Keratinocyte (primary cell): ENCODE results near the gene IGFBP1. TPM values are rescaled to one million over a fixed set of nuclear protein-coding genes. Genes with fewer than 3 reads are reported as not detected.

Source experiments
- DNase-seq: peaks from one replicate; pipeline ENCODE4 v3.0.0-alpha.2; 2011; ENCODE audit warnings: low read depth, missing footprints, low spot score
- FAIRE-seq: peaks from 2 replicates; lab custom pipeline; 2011; peaks lifted over from hg19 to GRCh38; lab: Jason Lieb, UNC
- H2AFZ ChIP-seq: 2 replicates; pipeline ENCODE4 v1.6.0; 2012; ENCODE audit warnings: low read length, control low read depth, inconsistent platforms; ENCODE audit not compliant: control insufficient read depth
- H3K27ac ChIP-seq: 2 replicates; pipeline ENCODE4 v1.5.1; 2011; ENCODE audit warnings: low read length; ENCODE audit not compliant: control insufficient read depth, insufficient read depth
- H3K27me3 ChIP-seq: 3 replicates; pipeline ENCODE4 v1.6.0; 2011; ENCODE audit warnings: low read length; ENCODE audit not compliant: control insufficient read depth, insufficient read depth; ENCODE audit errors: extremely low read depth
- H3K36me3 ChIP-seq, 2 experiments: 2 replicates in 1 of 2; 3 replicates in 1 of 2; pipeline ENCODE4 v1.5.1; 2011; ENCODE audit warnings: low read length in 2 of 2, mild to moderate bottlenecking in 1 of 2; ENCODE audit not compliant: control insufficient read depth in 2 of 2, insufficient read depth in 2 of 2; ENCODE audit errors: extremely low read depth in 1 of 2
- H3K4me1 ChIP-seq: 3 replicates; pipeline ENCODE4 v1.5.1; 2011; ENCODE audit warnings: low read length; ENCODE audit not compliant: control insufficient read depth, insufficient read depth; ENCODE audit errors: extremely low read depth
- H3K4me2 ChIP-seq: 3 replicates; pipeline ENCODE4 v1.6.0; 2011; ENCODE audit warnings: low read depth, low read length; ENCODE audit not compliant: control insufficient read depth, insufficient read depth; ENCODE audit errors: extremely low read depth
- H3K4me3 ChIP-seq, 3 experiments: fragments of 200-600 bp in 1 of 3; sonication (generic) in 1 of 3; 2 replicates in 2 of 3; 3 replicates in 1 of 3; pipeline ENCODE4 v1.5.1; 2011 to 2016; ENCODE audit warnings: low read length in 3 of 3, mild to moderate bottlenecking in 3 of 3, control low read depth in 2 of 3, inconsistent platforms in 1 of 3, low read depth in 1 of 3, mixed read lengths in 1 of 3, mixed run types in 1 of 3, moderate library complexity in 1 of 3; ENCODE audit not compliant: control insufficient read depth in 2 of 3, insufficient read depth in 2 of 3; ENCODE audit errors: extremely low read depth in 1 of 3
- H3K79me2 ChIP-seq: 2 replicates; pipeline ENCODE4 v1.6.0; 2012; ENCODE audit warnings: low read length; ENCODE audit not compliant: control insufficient read depth, insufficient read depth
- H3K9ac ChIP-seq: 3 replicates; pipeline ENCODE4 v1.6.0; 2011; ENCODE audit warnings: low read length; ENCODE audit not compliant: control insufficient read depth, insufficient read depth; ENCODE audit errors: extremely low read depth
- H3K9me1 ChIP-seq: 3 replicates; pipeline ENCODE4 v1.6.0; 2011; ENCODE audit warnings: low read length; ENCODE audit not compliant: control insufficient read depth, insufficient read depth; ENCODE audit errors: extremely low read depth
- H3K9me3 ChIP-seq: 2 replicates; pipeline ENCODE4 v1.5.1; 2012; ENCODE audit warnings: low read depth, low read length; ENCODE audit not compliant: control insufficient read depth
- H4K20me1 ChIP-seq: 3 replicates; pipeline ENCODE4 v1.6.0; 2011; ENCODE audit warnings: low read length; ENCODE audit not compliant: control insufficient read depth, insufficient read depth; ENCODE audit errors: extremely low read depth
- CTCF ChIP-seq, 3 experiments: IDR thresholded peaks in 1 of 3; conservative IDR thresholded peaks in 1 of 3; optimal IDR thresholded peaks in 1 of 3; 2 replicates in 2 of 3; 3 replicates in 1 of 3; pipeline versions ENCODE3 to v1.5.1; 2011; ENCODE audit warnings: low read length in 3 of 3, mild to moderate bottlenecking in 3 of 3, moderate library complexity in 2 of 3, control low read depth in 1 of 3, inconsistent platforms in 1 of 3; ENCODE audit not compliant: insufficient read depth in 2 of 3; ENCODE audit errors: extremely low read depth in 1 of 3
- EZH2 ChIP-seq: IDR thresholded peaks from one replicate; pipeline ENCODE4 v1.6.1; 2012; ENCODE audit warnings: inconsistent platforms, mild to moderate bottlenecking, low read length, moderate library complexity
- dilution Hi-C: fragments of 300-500 bp; cut with MboI; formaldehyde crosslinking; loops from one replicate; pipeline ENCODE4 v1.7.0; 2020; ENCODE audit warnings: low sequenced_read_pairs; ENCODE audit not compliant: extremely low pct_ligation_motif_present
- polyA plus RNA-seq, 5 experiments: library from polyadenylated mRNA; depleted of rRNA in 3 of 5; stranded (reverse) in 3 of 5; stranded (forward) in 1 of 5; unstranded in 1 of 5; fragments of >200 nt; gene quantifications; 1 replicate in 1 of 5; 2 replicates in 3 of 5; 3 replicates in 1 of 5; pipeline versions ENCODE4 v1.2.1 to v1.2.3, GENCODE V29; 2011 to 2012; ENCODE audit warnings: missing spikeins in 2 of 5, low read depth in 1 of 5, low replicate concordance in 1 of 5

The IGFBP1 gene
- polyA plus RNA-seq, 1 donor (not counting 4 experiments of a cell fraction or from before 2014, with no cell fraction given): not detected

GRCh38 chr7:45890902-45891461 lies 2.7 kb downstream of the IGFBP1 start:
- FAIRE-seq (no peak), DNase-seq (no peak)
- Histone ChIP-seq H3K4me1 (peaks cover 5% of the 10 kb centered on the region), H4K20me1 (no peaks in the 10 kb centered on the region), H3K9me1 (no peaks in the 10 kb centered on the region), H3K9me3 (no peaks in the 10 kb centered on the region), H2AFZ (no peak overlapping the region), H3K79me2 (no peaks in the 10 kb centered on the region), H3K9ac (no peak overlapping the region), H3K4me3 (no peak overlapping the region), H3K27ac (no peak overlapping the region), H3K4me2 (no peak overlapping the region), H3K27me3 (peaks cover 30% of the 10 kb centered on the region), H3K36me3 (no peaks in the 10 kb centered on the region)
- TF ChIP-seq CTCF (optimal IDR thresholded peaks at IDR 0.05 in 1 of 3, IDR thresholded peaks at IDR 0.05 in 1 of 3, conservative IDR thresholded peaks at IDR 0.05 in 1 of 3; ENCODE audit: extremely low read depth in 1 of 3, insufficient read depth in 2 of 3, low read length in 3 of 3) (peak in 2 of 3 experiments; percentile 36 to 43), EZH2 (no peak)
- dilution Hi-C loops: no loop called here

- H2AFZ ChIP-seq: no peak overlapping the region
- H3K9ac ChIP-seq: no peak overlapping the region
- no peak overlapping the region for H3K27ac ChIP-seq
- dilution Hi-C loops: no loop called here
- TF ChIP-seq EZH2 (no peak), CTCF (optimal IDR thresholded peaks at IDR 0.05 in 1 of 3, IDR thresholded peaks at IDR 0.05 in 1 of 3, conservative IDR thresholded peaks at IDR 0.05 in 1 of 3; ENCODE audit: extremely low read depth in 1 of 3, insufficient read depth in 2 of 3, low read length in 3 of 3) (no peak)
- H3K27me3 ChIP-seq: peaks cover 33% of the 10 kb centered on the region
- no peaks in the 10 kb centered on the region for H3K36me3 ChIP-seq
- no peaks in the 10 kb centered on the region for H4K20me1 ChIP-seq
- FAIRE-seq (no peak), DNase-seq (no peak)
- H3K4me2 ChIP-seq: no peak overlapping the region
- H3K9me3 ChIP-seq: no peaks in the 10 kb centered on the region
- no peak overlapping the region for H3K4me3 ChIP-seq
- H3K79me2 ChIP-seq: no peaks in the 10 kb centered on the region
- H3K9me1 ChIP-seq: no peaks in the 10 kb centered on the region
- H3K4me1 ChIP-seq: peaks cover 5% of the 10 kb centered on the region
Observed at GRCh38 chr7:45891462-45892402, 3.4 kb downstream of the IGFBP1 start.
